H1 (cell line): ENCODE results near the gene CCDC78.

Source experiments
- JUN ChIP-seq: IDR thresholded peaks from 2 replicates; pipeline ENCODE4 v1.6.1; 2011; ENCODE audit warnings: low read depth, mild to moderate bottlenecking, improper control_type of control experiment, low read length
- MAFK ChIP-seq: IDR thresholded peaks from 2 replicates; pipeline ENCODE4 v1.6.1; 2012; ENCODE audit warnings: low read depth, mild to moderate bottlenecking, improper control_type of control experiment, low read length
- POLR2A ChIP-seq, 2 experiments: IDR thresholded peaks; 1 replicate in 1 of 2; 2 replicates in 1 of 2; pipeline ENCODE4 v1.6.1; 2011; ENCODE audit warnings: low read depth in 2 of 2, low read length in 2 of 2, mild to moderate bottlenecking in 2 of 2; ENCODE audit errors: control extremely low read depth in 1 of 2
- SP1 ChIP-seq: IDR thresholded peaks from 2 replicates; pipeline ENCODE4 v1.6.1; 2011; ENCODE audit warnings: low read depth, low read length
- TF ChIP-seq, protein P1 (sequence below), 3 experiments: IDR thresholded peaks; 1 replicate in 2 of 3; 2 replicates in 1 of 3; pipeline versions ENCODE4 v1.5.1 to v1.6.1; 2011; ENCODE audit warnings: low read length in 3 of 3, mild to moderate bottlenecking in 3 of 3, inconsistent platforms in 2 of 3, low read depth in 1 of 3, moderate library complexity in 1 of 3; ENCODE audit not compliant: insufficient read depth in 1 of 3; ENCODE audit errors: control extremely low read depth in 1 of 3

DNA sequence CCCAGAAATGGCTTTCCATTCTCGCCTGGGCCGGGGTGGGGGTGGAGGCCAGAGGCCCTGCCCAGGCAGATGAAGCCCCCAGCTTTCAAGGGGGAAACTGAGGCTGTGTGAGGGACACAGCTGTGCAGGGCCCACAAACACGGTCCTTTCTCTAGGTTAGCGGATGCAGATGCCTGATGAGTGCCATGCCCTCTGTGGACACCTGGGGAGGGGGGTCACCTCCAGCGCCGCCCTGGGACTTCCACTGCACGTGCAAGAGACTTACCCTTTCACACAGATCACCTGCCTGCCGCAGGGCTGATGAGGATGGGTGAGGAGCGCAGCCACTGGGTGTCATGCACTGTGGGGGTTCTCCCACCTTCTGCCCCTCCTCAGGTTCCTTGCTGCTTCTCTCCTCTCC lies 7.9 kb downstream of the CCDC78 start:
- TF ChIP-seq SP1: no peak
- no peak for TF ChIP-seq JUN
- no peak for TF ChIP-seq POLR2A (IDR thresholded peaks at IDR 0.05; ENCODE audit: control extremely low read depth in 1 of 2, low read depth in 2 of 2, low read length in 2 of 2)
- TF ChIP-seq MAFK: no peak
- TF ChIP-seq, protein P1, sequence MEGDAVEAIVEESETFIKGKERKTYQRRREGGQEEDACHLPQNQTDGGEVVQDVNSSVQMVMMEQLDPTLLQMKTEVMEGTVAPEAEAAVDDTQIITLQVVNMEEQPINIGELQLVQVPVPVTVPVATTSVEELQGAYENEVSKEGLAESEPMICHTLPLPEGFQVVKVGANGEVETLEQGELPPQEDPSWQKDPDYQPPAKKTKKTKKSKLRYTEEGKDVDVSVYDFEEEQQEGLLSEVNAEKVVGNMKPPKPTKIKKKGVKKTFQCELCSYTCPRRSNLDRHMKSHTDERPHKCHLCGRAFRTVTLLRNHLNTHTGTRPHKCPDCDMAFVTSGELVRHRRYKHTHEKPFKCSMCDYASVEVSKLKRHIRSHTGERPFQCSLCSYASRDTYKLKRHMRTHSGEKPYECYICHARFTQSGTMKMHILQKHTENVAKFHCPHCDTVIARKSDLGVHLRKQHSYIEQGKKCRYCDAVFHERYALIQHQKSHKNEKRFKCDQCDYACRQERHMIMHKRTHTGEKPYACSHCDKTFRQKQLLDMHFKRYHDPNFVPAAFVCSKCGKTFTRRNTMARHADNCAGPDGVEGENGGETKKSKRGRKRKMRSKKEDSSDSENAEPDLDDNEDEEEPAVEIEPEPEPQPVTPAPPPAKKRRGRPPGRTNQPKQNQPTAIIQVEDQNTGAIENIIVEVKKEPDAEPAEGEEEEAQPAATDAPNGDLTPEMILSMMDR (IDR thresholded peaks at IDR 0.05; ENCODE audit: control extremely low read depth in 1 of 3, insufficient read depth in 1 of 3, low read depth in 1 of 3, low read length in 3 of 3): no peak
